ENCODE results near the gene GUK1. TPM values are rescaled to one million over a fixed set of nuclear protein-coding genes. Genes with fewer than 3 reads are reported as not detected.
"Not testable (repeated sequence)": the region's sequence is repeated elsewhere in the genome, so short reads cannot be mapped to it uniquely, and the experiment has no call there.

The GUK1 gene
- total RNA-seq, 2 donors from 2014 or later = 175 to 176 TPM

DNA sequence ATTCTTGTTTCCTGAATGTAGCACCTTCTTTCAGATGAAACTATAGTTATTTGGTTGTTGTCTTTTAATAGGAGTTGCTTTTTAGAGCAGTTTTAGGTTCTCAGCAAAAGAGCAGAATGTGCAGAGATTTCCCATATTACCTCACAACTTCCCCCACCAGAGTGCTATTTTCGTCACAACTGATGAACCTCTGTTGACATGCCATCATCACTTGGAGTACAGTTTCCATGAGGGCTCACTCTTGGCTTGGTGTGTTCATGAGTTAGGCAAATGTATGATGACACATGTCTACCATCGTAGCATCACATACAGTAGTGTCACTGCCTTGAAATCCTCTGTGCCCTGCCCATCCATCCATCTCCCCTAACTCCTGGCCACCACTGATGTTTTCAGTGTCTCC is 29.3 kb downstream of the GUK1 start:
- DNase-seq = no peak

DNA sequence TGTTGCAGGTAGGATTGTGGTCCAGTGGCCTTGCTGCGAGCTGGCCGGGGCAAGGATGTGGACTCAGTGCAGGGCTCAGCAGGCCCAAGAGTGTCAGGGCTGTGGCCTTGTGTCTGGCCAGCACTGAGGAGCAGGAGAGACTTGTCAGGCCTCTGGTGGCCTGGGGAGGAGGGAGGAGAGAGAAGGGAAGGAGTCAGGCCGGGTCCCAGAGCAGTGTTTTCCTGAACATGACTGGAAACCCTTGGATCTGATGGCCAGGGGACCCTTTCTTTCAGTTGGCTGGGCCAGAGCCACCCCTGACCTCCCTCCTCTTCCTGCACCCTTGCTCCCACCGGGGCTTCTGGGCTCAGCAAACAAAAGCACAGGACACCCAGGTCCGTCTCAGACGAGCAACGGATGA is 30.6 kb downstream of the GUK1 start:
- intact Hi-C loops (cut with DNase I, micrococcal nuclease) = no loop called here
- no peak for DNase-seq
- no peak for ATAC-seq

More for the DNA sequence above, 29.3 kb downstream of the GUK1 start:
- no peak for ATAC-seq
- intact Hi-C loops (cut with DNase I, micrococcal nuclease) = no loop called here

DNA sequence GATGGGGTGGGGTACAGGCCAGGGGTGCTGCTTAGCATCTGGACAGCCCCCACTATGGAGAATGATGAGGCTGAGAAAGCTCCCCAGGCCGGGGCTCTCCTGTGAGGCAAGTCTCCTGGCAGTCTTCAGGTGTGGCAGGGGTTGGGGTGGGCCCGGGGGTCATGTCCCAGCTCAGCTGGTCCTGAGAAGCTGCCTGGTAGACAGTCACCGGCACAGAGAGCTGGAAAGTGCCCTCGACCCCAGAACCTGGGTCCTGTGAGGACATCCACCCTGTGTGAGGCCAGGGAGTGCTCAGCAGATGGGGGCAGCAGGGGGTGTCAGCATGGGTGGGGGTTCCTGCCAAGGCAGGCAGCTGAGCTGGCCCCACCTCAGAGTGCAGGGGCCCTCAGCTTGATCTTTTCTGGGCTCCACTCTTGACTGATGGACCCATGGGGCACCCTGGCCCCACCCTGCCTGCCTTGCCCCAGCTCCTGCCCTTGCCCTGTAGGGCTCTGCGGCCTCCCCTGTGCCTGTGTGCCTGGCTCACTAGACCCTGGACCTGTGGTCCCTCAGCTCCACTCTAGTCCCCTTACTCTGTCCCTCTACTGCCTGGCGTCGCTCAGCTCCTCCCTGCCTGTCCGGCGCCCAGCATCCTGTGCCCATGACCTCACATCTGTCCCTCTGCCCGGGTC is 31.3 kb downstream of the GUK1 start:
- no peak for DNase-seq
- intact Hi-C loops (cut with DNase I, micrococcal nuclease) = no loop called here
- no peak for ATAC-seq

DNA sequence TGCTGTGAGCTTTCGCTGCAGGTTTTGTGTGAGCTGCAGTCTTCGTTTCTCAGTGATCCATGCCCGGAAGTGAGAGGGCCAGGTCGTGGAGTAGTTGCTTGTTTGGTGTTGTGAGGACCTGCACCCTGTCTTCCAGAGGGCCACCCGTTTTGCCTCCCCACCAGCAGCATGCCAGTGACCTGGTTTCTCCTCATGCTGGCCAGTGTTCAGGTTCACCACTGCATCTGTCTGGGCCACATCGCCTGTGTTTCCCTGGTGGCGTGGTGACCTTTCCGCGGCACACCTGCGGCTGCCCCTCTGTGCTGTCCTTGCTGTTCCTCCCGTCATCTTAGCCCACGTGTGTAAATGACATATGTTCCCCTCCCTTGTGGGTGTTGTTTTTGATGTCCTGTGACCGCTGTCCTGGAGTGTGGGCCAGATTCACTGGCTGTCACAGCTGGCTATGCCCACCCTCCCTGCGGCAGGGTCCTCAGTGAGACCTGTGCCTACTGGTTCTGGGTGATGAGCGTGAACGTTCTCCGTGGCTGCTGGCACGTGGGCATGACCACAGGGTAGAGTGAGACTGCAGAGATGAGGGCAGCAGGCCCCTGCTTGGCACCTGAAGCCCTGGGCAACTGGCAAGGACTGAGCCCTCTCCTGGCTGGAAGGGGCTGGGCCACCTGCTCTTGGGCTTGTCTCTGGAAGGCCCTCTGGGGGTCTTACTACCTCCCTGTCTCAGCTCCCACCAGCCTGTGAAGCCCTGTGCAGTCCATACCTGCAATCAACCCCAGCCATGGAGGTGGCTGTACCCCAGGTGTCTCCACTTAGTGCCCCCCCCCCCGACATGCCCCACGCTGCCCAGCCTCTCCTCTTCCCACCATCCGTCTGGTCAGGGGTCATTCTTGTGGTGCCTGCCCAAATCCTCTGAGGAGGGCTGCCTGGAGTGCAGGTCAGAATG is 32.8 kb downstream of the GUK1 start:
- ATAC-seq (no peak), DNase-seq (no peak)
- intact Hi-C loops (cut with DNase I, micrococcal nuclease) = no loop called here

DNA sequence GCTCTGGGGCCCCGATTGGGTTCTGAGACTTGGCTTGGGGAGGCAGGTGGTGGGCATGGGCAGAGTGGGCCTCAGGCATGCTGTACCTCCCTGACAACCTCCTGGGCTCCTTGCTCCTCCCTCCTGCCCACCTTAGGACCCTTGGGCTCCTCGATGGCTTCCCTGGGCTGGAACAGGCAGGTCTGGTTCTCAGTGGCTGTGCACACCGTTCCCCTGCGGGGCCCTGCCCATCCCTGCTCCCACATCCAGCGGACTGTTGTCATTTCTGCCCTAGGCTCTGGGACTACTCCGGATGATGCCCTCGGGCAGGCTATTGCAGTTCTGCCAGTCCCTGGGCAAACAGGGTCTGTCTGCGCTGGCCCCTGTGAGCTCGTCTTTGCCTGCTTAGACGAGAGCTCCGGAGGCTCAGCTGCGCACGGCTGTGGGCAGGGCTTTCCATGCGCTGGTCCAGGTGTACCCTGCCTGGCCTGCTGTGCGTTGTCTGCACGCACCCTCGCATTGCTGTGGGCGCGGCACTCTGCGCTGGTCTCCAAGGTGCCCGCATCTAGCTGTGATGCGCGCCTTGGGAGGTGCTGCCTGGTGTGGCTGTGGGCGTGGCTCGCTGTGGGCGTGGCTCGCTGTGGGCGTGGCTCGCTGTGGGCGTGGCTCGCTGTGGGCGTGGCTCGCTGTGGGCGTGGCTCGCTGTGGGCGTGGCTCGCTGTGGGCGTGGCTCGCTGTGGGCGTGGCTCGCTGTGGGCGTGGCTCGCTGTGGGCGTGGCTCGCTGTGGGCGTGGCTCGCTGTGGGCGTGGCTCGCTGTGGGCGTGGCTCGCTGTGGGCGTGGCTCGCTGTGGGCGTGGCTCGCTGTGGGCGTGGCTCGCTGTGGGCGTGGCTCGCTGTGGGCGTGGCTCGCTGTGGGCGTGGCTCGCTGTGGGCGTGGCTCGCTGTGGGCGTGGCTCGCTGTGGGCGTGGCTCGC is 33.7 kb downstream of the GUK1 start:
- peak in 1 of 2 donors; percentile 43 for DNase-seq
- peak; percentile 66 for ATAC-seq
- intact Hi-C loops (cut with DNase I, micrococcal nuclease) = not testable (repeated sequence)

DNA sequence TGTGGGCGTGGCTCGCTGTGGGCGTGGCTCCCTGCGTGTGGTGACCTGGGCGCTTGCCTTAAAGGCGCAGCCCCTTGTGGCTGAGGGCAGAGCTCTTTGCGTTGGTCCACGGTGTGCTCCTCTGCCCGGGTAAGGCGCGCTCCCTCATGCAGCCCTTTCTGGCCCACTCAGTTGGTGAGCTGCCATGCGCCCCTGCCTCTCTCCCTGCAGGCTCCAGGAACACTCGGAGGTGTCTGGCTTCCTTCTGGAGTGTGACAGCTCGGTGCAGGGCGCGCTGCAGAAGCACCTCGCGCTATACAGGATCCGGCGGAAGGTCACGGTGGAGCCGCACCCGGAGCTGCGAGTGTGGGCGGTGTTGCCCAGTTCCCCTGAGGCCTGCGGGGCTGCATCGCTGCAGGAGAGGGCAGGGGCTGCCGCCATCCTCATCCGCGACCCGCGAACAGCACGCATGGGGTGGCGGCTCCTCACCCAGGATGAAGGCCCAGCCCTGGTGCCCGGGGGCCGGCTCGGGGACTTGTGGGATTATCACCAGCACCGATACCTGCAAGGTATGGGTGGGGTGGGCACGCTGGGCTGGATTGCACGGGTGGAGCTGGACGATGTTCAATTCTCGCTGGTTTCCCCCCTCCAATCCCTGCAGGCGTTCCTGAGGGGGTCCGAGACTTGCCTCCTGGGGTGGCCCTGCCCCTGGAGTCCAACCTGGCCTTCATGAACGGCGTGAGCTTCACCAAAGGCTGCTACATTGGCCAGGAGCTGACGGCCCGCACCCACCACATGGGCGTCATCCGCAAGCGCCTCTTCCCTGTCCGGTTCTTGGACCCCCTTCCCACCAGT is 34.6 kb downstream of the GUK1 start:
- intact Hi-C loops (cut with DNase I, micrococcal nuclease) = no loop called here
- peak; percentile 71 for ATAC-seq
- peak in 1 of 2 donors; percentile 40 for DNase-seq

DNA sequence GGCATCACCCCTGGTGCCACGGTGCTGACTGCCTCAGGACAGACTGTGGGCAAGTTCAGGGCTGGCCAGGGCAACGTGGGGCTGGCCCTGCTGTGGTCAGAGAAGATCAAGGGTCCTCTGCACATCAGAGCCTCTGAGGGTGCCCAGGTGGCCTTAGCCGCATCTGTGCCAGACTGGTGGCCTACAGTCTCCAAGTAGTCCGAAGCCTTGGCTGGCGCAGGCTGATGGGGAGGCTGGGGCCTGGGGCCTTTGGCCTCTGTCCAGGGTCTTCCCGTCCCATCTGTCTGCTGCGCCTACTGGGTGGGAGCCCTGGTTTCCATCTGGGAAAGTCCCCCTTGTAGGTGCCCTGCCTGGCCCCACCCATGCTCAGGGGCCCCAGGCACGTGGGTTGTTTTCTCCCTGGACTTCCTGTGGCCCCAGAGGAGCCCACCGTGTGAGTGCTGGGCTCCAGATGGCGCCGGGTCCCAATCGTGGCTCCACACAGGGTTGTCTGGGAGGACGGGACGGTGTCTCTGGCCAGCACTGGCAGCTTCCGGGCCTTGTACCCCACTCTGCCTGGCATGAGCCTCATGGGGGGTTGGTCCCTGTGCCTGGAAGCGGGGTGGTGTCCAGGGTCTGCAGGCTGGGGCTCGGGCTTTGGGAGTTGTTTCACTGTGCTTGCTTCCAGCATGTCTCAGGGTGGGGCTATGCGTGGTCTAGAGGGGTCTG is 35.4 kb downstream of the GUK1 start:
- ATAC-seq (no peak), DNase-seq (no peak)
- intact Hi-C loops (cut with DNase I, micrococcal nuclease) = no loop called here

DNA sequence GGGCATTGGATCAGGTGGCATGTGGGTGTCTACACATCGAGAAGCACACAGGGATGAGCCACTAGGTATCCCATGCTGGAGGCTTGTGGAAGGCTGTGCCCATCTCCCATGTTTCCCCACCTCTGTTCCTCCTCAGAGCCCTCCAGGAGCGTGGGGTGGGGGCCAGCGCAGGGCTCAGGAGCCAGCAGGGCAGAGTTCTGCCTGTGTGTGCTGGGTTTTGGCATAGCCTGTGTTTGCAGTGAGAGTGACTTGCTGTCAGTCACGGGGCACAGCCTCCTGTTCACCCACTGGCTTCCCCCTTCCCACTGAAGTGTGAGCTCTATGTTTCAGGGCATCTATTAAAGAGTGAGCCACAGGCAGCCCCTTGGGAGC is 35.9 kb downstream of the GUK1 start:
- DNase-seq (no peak), ATAC-seq (no peak)
- intact Hi-C loops (cut with DNase I, micrococcal nuclease) = no loop called here

DNA sequence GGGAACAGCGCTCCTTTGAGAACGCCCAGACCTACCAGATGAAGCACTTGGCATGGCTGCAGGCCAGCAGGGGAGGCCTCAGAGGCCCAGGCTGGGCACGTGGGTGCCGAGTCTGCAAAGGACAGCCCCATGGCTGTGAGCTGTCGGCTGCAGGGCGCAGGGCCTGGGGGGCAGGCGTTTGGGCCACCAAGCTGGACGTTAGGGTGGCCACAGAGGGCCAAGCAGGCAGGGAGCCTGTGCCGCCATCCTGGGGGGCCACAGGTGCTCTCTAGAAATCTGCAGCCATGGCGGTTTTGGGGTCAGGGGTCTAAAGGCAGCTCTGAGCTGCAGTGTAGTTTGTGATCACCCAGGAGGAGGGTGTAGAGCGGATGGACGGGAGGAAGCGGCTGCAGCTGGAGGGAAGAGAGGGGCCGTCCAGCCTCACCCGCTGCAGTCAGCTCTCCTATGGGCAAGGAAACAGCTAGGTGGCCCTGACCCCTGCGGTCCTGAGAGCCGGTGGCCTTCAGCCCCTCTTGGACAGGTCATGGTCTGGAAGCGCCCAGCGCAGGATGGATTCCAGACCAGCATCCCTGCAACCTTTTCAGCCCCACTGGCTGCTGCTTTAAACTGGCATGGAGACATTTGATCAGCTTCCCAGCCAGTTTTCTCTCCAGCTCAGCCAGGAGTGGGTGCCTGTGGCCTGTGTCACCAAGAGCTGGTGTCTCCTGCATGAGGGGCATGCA is 36.5 kb downstream of the GUK1 start:
- DNase-seq (peak in 1 of 2 donors; percentile 35), ATAC-seq (no peak)
- intact Hi-C loops (cut with DNase I, micrococcal nuclease) = no loop called here

DNA sequence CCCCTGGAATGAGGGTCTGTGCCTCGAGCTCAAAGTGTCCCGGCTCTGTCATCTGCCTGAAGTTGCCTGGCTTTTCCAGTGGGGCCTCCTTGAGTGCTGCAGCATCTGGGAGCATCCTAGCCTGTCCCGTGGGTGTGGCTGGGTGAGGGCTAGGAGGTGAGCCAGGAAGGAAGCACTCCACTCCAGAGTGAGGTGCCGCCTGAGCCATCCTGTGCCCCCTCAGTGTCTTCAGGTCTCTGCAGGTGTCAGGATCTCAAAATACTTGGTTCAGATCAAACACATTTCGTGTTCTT is 37.0 kb downstream of the GUK1 start:
- ATAC-seq (no peak), DNase-seq (no peak)
- intact Hi-C loops (cut with DNase I, micrococcal nuclease) = no loop called here

DNA sequence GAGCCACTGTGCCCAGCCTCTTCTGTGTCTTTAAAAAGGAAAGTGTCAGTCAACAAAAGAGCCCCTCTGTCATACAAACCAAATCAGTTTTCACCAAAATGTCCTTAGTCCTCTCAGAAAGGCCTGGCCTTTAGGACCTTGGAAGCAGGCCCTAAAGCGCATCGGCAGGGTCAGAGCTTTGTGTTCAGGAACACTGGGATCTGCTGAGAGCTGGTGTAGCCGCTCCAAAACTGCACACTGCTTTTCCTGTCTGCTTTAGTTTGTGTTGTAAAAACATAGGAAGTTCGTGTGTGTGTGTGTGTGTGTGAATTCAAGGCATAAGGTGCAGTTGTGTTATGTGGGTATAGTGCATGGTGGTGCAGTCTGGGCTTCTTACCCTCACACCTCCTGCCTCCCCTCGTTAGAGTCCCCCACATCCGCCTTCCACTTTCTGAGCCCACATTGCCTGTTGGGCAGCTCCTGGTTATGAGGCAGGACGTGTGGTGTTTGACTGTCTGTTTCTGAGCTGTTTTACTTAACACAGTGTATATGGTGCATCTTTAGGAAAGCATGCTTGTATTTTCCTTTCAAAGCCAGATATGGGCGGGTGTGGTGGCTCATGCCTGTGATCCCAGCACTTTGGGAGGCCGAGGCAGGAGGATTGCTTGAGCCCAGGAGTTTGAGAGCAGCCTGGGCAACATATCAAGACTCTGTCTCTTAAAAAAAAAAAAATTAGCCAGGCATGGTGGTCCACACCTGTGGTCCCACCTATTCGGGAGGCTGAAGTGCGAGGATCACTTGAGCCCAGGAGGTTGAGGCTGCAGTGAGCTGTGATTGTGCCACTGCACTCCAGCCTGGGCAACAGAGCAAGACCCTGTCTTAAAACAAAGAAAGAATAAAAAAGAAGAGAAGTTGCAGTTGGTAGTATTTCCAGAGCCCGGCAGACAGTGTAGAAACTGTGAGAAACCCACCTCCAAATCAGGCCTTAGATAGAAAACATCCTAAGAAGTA is 37.9 kb downstream of the GUK1 start:
- intact Hi-C loops (cut with DNase I, micrococcal nuclease) = no loop called here
- DNase-seq (no peak), ATAC-seq (no peak)

DNA sequence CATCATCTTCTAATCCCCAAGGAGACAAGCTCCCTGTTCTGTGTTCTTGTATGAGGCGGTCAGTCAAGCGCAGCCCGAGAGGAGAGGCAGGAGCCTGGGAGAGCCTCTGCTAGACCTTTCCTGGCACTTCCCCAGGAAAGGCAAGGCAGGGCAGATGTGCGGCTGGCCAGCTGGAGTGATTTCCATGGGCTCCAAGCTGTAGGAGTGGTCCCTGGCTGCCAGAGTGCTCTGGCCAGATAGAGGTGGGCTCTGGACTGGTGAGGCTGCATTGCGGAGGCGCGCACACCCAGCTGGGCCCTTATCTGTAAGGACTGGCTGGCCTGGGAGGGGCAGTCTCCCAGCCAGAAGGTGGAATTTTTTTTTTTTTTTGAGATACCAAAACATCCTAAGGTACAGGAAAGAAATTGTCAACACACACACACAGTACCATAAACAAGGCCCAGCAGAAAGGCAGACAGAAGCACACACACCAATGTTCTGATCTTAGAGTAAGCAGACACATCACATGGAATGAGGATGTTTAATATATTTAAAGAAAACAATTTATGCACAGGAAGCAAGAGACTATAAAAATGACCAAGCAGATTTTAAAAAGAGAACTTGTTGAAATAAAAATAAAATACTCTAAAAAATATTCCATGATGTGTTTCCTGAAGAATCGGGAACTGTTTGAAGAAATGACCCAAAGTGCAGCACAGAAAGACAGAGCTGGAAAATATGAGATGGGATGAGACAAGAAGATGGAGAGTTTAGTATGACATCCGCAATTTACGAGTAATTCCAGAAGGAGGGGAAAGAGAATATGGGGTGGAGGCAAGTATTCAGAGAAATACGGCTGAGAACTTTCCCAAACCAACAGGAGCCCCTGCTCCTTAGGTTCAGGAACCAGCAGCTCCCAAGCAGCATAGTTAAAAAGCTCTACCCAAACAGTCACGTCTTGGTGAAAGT is 38.9 kb downstream of the GUK1 start:
- no peak for DNase-seq
- ATAC-seq = no peak
- intact Hi-C loops (cut with DNase I, micrococcal nuclease) = no loop called here

DNA sequence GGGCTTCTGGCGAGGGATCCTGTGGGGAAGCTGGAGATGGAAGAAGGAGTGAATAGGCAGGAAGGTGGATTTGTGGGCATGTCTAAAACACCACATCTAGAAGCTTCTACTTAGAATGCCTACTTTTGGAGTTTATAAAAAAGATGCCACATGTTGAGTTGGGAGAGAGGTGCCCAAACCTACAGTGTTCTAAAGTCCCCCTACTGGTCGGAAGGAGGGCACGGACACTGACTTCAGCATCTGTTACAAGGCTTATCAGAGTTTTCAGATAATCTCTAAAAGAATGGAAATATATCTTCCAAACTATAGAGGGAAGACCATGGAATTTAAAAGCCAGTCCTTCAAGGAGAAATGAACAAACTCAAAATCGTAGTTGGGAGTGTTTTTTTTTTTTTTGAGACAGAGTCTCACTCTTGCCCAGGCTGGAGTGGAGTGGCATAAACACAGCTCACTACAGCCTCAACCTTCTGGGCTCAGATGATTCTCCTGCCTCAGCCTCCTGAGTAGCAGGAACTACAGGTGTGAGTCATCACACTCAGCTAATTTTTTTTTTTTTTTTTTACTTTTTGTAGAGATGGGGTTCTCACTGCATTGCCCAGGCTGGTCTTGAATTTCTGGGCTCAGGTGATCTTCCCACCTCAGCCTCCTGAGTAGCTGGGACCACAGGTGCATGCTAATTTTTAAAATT is 40.3 kb downstream of the GUK1 start:
- DNase-seq (no peak), ATAC-seq (no peak)
- intact Hi-C loops (cut with DNase I, micrococcal nuclease) = no loop called here

DNA sequence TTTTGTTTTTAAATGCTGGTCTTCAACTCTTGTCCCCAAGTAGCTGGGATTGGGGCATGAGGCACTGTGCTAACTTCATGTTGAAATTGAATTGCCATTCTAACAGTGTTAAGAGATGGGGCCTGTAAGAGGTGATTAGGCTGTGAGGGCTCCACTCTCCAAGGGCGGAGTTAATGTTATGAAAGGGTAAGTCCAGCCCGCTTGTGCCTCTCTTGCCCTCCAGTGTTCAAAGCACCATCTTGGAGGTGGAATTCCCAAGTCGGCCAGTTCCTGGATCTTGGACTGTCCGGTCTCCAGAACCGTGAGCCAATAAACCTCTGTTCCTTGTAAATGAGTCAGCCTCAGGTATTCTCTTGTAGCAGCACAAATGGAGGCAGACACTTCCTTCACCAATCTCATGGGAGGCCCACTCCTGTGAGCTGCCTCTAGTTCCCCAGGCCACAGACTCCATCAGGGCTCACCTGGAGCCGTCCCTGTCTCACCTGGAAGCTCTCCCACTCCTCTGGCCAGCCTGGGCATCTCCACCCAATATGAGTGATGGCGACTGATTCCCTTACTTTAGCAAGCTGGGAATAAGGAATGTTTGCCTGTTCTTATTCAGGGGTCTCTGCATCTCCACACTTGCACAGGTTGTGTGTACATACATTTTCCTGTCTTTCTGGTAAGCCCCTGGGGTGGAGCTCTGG is 41.0 kb downstream of the GUK1 start:
- intact Hi-C loops (cut with DNase I, micrococcal nuclease) = no loop called here
- ATAC-seq = no peak
- DNase-seq = no peak
